C4-2B (cell line): ENCODE measurements around the gene PDE4D.

ENCODE experiments used
- H3K27ac ChIP-seq: fragments of 450-650 bp; 2 replicates; pipeline ENCODE4 v1.5.1; 2017
- ZFX ChIP-seq: fragments of 450-650 bp; IDR thresholded peaks from 2 replicates; pipeline ENCODE4 v1.6.1; 2017
- TF ChIP-seq, protein P1 (sequence below): fragments of 450-650 bp; conservative IDR thresholded peaks from 2 replicates; pipeline ENCODE4 v1.5.1; 2017; ENCODE audit warnings: mild to moderate bottlenecking

PDE4D gene

DNA sequence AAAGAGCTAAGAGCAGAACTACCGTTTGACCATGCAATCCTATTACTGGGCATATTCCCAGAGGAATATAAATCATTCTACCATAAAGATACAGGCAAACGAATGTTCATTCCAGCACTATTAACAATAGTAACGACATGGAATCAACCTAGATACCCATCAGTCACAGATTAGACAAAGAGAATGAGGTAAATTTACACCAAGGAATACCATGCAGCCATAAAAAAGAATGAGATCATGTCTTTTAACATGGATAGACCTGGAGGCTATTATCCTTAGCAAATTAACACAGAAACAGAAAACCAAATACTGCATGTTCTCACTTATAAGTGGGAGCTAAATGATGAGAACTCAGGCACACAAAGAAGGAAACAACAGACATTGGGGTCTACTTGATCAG, 641.9 kb downstream of the PDE4D start:
- no peak for TF ChIP-seq ZFX
- TF ChIP-seq, protein P1, sequence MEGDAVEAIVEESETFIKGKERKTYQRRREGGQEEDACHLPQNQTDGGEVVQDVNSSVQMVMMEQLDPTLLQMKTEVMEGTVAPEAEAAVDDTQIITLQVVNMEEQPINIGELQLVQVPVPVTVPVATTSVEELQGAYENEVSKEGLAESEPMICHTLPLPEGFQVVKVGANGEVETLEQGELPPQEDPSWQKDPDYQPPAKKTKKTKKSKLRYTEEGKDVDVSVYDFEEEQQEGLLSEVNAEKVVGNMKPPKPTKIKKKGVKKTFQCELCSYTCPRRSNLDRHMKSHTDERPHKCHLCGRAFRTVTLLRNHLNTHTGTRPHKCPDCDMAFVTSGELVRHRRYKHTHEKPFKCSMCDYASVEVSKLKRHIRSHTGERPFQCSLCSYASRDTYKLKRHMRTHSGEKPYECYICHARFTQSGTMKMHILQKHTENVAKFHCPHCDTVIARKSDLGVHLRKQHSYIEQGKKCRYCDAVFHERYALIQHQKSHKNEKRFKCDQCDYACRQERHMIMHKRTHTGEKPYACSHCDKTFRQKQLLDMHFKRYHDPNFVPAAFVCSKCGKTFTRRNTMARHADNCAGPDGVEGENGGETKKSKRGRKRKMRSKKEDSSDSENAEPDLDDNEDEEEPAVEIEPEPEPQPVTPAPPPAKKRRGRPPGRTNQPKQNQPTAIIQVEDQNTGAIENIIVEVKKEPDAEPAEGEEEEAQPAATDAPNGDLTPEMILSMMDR, result no peak
- H3K27ac ChIP-seq, result no peak overlapping the region

DNA sequence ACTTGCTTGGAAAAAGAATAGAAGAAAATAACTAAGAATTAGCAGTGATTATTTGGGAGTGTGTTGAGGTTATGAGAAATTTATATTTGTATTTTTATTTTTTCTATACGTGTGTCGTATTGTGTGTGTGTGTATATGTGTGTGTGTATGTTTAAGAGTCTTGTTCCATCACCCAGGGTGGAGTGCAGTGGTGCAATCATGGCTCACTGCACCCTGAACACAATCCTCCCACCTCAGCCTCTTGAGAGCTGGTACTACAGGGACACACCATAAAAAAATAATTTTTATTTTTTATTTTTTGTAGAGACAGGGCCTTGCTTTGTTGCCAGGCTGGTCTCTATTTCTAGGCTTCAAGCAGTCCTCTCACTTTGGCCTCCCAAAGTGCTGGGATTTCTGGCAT, 643.8 kb downstream of the PDE4D start:
- TF ChIP-seq, protein P1, result no peak
- no peak for TF ChIP-seq ZFX
- H3K27ac ChIP-seq, result no peak overlapping the region

- TF ChIP-seq ZFX, result no peak
- TF ChIP-seq, protein P1, result no peak
- H3K27ac ChIP-seq, result no peak overlapping the region
Observed at GRCh38 chr5:59249160-59249559, 644.4 kb downstream of the PDE4D start.

DNA sequence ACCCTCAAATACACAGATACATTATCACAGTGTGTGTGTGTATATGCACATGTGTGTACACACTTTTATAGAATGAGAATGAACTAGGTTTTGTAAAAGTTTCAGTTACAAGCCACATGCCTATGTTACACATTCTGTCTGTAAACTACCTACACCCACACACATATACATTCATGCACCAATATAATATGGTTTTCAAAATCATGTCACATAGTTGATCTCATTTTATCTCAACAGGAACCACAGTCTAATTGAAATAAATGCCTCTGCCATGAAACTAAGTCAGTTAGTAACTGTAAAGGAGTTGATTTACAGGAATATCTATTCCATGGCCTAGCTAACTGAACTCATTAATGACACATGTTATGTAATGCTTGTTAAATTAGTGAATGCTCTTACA, 646.6 kb downstream of the PDE4D start:
- TF ChIP-seq, protein P1, result no peak
- TF ChIP-seq ZFX, result no peak

GRCh38 chr5:59246145-59246869, 647.2 kb downstream of the PDE4D start:
- H3K27ac ChIP-seq, result no peak overlapping the region

More for the DNA sequence above, 646.6 kb downstream of the PDE4D start:
- H3K27ac ChIP-seq, result no peak overlapping the region

DNA sequence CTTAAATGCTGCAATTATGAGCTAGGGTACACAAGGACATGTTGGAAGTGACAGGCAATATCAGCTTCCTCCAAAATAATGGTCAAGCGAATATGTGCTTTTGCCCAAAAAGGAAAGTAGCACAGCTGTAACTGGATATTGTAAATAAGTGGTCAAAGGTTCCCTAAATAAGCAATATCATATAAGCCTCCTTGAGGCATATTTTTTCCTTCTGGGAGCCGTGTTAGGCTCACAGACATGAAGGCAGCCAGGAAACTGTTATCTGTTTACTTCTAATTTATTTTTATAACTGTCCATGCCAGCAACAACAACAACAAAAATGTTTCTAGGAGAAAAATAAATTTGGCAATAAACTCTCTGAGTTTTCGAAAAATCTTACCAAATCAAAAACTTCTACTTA, 648.3 kb downstream of the PDE4D start:
- no peak for TF ChIP-seq ZFX
- no peak overlapping the region for H3K27ac ChIP-seq

More at GRCh38 chr5:59246145-59246869, 647.2 kb downstream of the PDE4D start:
- no peak for TF ChIP-seq ZFX

GRCh38 chr5:59241552-59241951, 652.0 kb downstream of the PDE4D start:
- TF ChIP-seq ZFX, result no peak
- TF ChIP-seq, protein P1, result no peak
- no peak overlapping the region for H3K27ac ChIP-seq

GRCh38 chr5:59241119-59241518, 652.4 kb downstream of the PDE4D start:
- TF ChIP-seq, protein P1, result no peak
- TF ChIP-seq ZFX, result no peak
- H3K27ac ChIP-seq, result no peak overlapping the region
